ENCODE data around the gene RFX8.

- TF ChIP-seq CTCF (IDR thresholded peaks at IDR 0.05) (no peak), POLR2AphosphoS5 (IDR thresholded peaks at IDR 0.05) (no peak), POLR2A (IDR thresholded peaks at IDR 0.05; ENCODE audit: low read depth) (no peak)
Measured at GRCh38 chr2:101367508-101367907, 107.4 kb downstream of the RFX8 start.

Data from esophagus muscularis mucosa (tissue), 3 donors.